ENCODE results near the gene AQP12A.

Gene AQP12A

DNA sequence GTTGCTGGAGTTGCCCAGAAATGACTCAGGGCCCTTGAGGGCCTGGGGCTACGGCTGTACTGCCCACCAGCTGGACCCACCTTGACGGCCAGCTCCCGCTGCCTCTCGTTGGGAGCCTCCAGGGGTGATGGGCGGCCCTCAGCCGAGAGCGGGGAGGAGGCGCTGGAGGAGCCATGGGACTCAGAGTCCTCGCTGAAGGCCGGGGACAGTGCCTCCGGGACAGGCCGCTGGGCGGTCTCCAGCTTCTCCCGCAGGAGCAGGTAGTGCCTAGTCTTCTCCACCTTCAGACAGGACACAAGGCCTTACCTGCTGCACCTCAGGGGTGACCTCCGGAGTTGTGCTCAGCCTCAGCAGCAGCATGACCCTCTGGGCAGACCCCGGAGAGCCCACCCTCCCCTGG, 30.7 kb downstream of the AQP12A start:
- no peak for DNase-seq (ENCODE audit: low read depth in 2 of 2)
- no peak overlapping the region for H3K4me3 ChIP-seq (replicated peaks in 1 of 2; ENCODE audit: low read depth in 2 of 2, low read length in 2 of 2)
- TF ChIP-seq, protein P1, sequence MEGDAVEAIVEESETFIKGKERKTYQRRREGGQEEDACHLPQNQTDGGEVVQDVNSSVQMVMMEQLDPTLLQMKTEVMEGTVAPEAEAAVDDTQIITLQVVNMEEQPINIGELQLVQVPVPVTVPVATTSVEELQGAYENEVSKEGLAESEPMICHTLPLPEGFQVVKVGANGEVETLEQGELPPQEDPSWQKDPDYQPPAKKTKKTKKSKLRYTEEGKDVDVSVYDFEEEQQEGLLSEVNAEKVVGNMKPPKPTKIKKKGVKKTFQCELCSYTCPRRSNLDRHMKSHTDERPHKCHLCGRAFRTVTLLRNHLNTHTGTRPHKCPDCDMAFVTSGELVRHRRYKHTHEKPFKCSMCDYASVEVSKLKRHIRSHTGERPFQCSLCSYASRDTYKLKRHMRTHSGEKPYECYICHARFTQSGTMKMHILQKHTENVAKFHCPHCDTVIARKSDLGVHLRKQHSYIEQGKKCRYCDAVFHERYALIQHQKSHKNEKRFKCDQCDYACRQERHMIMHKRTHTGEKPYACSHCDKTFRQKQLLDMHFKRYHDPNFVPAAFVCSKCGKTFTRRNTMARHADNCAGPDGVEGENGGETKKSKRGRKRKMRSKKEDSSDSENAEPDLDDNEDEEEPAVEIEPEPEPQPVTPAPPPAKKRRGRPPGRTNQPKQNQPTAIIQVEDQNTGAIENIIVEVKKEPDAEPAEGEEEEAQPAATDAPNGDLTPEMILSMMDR (IDR thresholded peaks at IDR 0.05; ENCODE audit: low read depth, low read length) = no peak

DNA sequence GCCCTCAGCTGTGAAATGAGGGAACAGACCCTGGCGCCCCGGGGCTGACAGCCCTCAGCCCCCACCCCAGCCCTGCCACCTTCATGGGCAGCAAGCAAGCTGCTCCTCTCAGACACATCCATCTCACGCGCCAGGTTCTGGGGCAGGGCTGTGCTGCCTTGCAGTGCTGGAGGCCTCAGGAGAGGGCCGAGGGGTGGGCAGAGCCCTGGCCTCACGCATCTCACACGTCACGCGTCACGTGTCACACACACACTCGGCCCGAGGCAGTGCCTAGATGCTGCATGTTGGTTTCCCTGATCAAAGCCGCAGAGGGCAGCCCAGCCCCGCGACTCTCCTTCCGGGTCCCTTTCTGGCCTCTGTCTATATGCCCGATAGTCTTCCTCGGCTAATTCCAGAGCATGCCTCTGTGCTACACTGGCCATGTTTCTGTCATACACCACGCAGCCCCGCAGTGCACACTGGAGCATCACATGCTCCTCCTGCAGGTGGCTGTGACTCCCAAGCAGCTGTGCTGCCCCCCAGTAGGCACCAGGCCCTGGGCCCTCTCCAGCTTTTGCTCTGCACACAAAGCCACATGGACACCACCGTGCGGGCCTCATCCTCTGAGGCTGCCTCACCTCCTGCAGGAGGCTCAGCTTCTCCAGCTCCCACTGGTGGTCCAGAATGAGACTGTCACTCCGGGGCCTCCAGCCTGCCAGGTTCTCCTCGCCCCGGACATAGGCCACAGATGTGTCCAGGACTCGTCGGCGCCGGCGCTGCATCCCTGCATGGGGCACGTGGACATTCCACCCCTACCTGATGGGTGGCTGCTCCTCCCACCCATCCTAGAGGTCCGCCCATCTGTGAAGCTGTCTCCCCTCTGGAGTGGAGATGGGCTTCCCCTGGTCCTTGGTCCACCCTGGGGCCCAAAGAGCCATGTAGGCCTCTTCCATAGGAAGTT, 31.4 kb downstream of the AQP12A start:
- H3K4me3 ChIP-seq (replicated peaks in 1 of 2; ENCODE audit: low read depth in 2 of 2, low read length in 2 of 2) = no peak overlapping the region
- DNase-seq (ENCODE audit: low read depth in 2 of 2) = no peak
- TF ChIP-seq, protein P1 (IDR thresholded peaks at IDR 0.05; ENCODE audit: low read depth, low read length) = peak; percentile 2

DNA sequence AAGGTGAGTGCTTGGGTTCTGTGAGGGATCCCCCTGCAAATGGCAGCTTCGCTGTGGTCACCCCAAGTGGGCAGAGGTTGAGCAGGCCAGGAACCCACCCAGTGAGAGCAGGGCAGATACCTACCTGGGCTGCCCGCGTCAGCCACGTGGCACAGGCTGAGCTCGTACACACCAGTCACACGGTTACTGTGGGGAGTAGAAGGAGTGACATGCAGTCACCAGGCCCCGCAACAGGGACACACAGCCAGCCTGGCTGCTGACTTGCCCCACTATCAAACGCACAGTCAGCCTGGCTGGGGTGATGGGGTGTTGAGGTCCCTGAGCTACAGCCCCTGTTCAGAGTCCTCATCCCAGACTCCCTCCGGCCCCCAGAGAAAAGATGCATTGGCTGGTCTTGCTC, 32.2 kb downstream of the AQP12A start:
- TF ChIP-seq, protein P1 (IDR thresholded peaks at IDR 0.05; ENCODE audit: low read depth, low read length) = no peak
- DNase-seq (ENCODE audit: low read depth in 2 of 2) = no peak
- H3K4me3 ChIP-seq (replicated peaks in 1 of 2; ENCODE audit: low read depth in 2 of 2, low read length in 2 of 2) = no peak overlapping the region

DNA sequence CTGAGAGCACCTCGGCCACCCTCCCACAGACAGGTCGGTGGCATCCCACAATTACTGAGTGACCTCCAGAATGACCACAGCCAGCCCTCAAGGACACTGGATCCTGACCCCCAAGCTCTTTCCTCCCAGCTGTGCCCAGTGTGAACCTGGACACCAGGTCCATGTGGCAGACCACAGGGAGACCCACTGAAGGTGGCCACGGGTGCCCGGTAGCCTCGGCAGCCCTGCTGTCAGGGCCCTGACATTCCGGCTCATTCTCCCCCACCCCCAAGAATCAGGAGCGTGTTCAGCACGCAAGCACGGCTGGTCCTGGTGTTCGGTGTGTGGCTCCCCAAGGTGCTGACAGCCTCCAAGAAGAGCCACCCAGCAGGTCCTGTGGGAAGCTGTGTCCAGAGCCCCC, 32.8 kb downstream of the AQP12A start:
- H3K4me3 ChIP-seq (replicated peaks in 1 of 2; ENCODE audit: low read depth in 2 of 2, low read length in 2 of 2) = no peak overlapping the region
- TF ChIP-seq, protein P1 (IDR thresholded peaks at IDR 0.05; ENCODE audit: low read depth, low read length) = no peak
- no peak for DNase-seq (ENCODE audit: low read depth in 2 of 2)

DNA sequence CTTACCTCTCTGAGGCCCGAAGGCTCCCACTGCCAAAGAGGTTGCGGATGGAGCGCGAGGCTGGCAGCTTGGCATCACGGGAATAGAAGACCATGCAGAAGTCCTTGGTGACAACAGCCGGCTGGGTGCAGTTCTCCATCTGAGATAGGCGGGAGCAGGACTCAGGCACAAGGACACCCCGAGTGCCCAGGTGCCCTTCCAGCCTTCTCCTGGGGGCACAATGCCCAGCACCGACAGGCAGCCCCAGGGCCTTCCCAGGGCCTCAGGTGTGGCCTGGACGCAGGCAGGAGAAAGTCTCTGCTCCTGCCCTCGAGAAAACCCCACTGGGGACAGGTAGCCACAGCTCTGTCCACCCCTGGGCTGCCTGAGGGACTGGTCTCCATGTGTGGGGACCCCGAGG, 33.6 kb downstream of the AQP12A start:
- H3K4me3 ChIP-seq (replicated peaks in 1 of 2; ENCODE audit: low read depth in 2 of 2, low read length in 2 of 2) = no peak overlapping the region
- no peak for DNase-seq (ENCODE audit: low read depth in 2 of 2)
- TF ChIP-seq, protein P1 (IDR thresholded peaks at IDR 0.05; ENCODE audit: low read depth, low read length) = no peak

DNA sequence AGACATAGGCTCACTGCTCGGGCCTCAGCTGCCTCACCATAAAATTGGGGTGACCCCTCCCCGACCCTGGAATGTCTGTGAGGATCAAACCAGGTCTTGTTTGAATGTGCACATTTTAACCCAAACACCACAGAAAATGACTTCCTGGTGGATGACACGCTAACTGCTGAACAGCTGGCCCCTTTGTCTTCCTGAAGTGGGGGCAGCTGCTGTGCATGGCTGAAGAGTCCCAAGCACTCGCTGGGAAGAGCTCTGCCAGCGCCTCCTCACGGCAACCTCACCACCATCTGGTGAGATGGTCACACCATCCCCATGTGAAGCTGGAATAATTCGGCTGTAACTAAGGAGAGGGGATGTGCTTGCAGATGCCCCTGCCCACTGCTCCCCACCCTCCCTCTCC, 34.0 kb downstream of the AQP12A start:
- no peak overlapping the region for H3K4me3 ChIP-seq (replicated peaks in 1 of 2; ENCODE audit: low read depth in 2 of 2, low read length in 2 of 2)
- DNase-seq (ENCODE audit: low read depth in 2 of 2) = no peak
- TF ChIP-seq, protein P1 (IDR thresholded peaks at IDR 0.05; ENCODE audit: low read depth, low read length) = no peak

All from cardiac fibroblast (primary cell).